Measurements from ENCODE around the gene ZC4H2.
"Not testable (repeated sequence)": the region's sequence is repeated elsewhere in the genome, so short reads cannot be mapped to it uniquely, and the experiment has no call there.

Gene ZC4H2, protein sequence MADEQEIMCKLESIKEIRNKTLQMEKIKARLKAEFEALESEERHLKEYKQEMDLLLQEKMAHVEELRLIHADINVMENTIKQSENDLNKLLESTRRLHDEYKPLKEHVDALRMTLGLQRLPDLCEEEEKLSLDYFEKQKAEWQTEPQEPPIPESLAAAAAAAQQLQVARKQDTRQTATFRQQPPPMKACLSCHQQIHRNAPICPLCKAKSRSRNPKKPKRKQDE

DNA sequence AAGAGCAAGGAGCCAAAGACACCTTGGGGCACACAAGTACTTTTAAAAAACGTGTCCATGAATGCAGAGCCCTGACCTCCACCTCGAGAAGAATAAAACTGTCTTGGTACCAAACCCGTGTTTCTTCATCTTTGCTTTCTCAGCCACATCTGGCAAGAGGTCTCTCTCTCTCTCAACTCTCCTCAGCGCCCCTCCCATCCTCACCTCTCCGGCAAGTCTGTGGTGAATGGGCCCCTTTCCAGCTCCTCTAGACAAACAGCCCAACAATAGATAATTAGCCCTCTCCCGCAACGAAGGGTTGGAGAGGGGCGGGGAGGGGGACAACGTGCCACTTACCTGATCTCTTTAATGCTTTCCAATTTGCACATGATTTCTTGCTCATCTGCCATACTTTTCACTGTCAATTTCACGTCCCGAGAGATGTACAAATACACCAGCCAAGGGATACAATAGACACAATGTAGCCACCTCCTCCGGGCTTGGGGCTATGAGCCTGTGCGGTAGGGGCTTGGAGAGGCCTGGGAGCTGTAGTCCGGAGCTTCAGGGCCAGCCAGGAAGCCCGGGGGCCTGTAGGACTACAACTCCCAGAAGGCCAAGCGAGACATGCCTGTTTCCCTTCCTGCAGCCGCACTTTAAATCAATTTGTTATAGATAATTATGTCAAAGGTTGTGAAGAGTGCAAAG lies at the start of gene ZC4H2:
ZC4H2 (minus strand) TSS at position 462 of the 684 bp plus-strand sequence; CDS start at position 389, 73 bp downstream.
- peak within 1 kb of the TSS; percentile 72 for H3K4me3 ChIP-seq (replicated peaks; ENCODE audit: low read depth, low read length)
- peak; percentile 82 for DNase-seq (ENCODE audit: low read depth)
- TF ChIP-seq CTCF (IDR thresholded peaks at IDR 0.05; ENCODE audit: low read length, missing control alignments), result no peak

GRCh38 chrX:65017451-65017850 lies 41.2 kb upstream of the ZC4H2 start:
- TF ChIP-seq CTCF (IDR thresholded peaks at IDR 0.05; ENCODE audit: low read length, missing control alignments), result no peak
- no peak overlapping the region for H3K4me3 ChIP-seq (replicated peaks; ENCODE audit: low read depth, low read length)

DNA sequence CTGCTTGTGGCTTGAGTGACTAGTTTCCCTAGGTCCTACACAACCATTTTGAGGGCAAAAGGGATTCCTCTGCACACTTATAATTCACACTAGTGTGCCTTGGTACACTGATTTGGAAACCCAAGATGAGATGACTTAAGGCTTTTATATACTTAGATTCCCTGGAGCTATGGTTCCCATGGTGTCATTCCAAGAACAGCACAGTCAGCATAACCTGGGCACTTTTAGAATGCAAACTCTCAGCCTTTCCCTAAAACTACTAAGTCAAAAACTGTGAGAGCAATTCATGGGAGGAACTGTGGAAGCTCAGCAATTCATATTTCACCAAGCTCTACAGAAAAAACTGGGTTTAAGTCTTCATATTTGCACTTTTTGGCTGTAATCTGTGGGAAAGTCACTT lies 38.0 kb upstream of the ZC4H2 start:
- H3K4me3 ChIP-seq (replicated peaks; ENCODE audit: low read depth, low read length), result no peak overlapping the region
- no peak for TF ChIP-seq CTCF (IDR thresholded peaks at IDR 0.05; ENCODE audit: low read length, missing control alignments)
- DNase-seq (ENCODE audit: low read depth), result no peak

More at GRCh38 chrX:65017451-65017850, 41.2 kb upstream of the ZC4H2 start:
- no peak for DNase-seq (ENCODE audit: low read depth)

DNA sequence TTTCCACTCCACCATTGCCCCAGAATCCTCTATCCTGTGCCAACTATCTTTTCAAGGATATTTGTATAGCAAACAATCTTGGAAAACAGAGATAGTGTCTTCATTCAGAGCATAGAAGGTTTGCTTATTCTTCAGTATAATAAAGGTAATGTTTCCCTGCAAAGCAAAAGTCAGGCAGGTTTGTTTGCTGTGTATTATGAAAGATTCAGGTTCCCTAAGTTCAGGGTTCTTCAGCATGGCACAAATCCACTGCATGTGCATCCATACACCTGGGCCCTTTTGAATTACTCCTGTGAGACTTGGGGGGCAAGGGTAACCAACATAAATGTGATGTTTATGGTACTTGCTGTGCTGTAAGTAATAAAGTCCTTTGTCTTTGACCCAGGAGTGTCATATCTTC lies 33.2 kb upstream of the ZC4H2 start:
- no peak overlapping the region for H3K4me3 ChIP-seq (replicated peaks; ENCODE audit: low read depth, low read length)
- no peak for DNase-seq (ENCODE audit: low read depth)
- TF ChIP-seq CTCF (IDR thresholded peaks at IDR 0.05; ENCODE audit: low read length, missing control alignments), result no peak

DNA sequence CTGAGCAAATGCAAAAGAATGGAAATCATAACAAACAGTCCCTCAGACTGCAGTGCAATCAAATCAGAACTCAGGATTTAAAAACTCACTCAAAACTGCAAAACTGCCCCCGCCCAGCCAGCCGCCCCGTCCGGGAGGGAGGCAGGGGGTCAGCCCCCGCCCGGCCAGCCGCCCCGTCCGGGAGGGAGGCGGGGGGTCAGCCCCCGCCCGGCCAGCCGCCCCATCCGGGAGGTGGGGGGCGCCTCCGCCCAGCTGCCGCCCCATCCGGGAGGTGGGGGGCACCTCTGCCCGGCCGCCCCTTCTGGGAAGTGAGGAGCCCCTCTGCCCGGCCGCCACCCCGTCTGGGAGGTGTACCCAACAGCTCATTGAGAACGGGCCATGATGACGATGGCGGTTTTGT lies 26.0 kb upstream of the ZC4H2 start:
- not testable (repeated sequence) for DNase-seq (ENCODE audit: low read depth); H3K4me3 ChIP-seq (replicated peaks; ENCODE audit: low read depth, low read length)

DNA sequence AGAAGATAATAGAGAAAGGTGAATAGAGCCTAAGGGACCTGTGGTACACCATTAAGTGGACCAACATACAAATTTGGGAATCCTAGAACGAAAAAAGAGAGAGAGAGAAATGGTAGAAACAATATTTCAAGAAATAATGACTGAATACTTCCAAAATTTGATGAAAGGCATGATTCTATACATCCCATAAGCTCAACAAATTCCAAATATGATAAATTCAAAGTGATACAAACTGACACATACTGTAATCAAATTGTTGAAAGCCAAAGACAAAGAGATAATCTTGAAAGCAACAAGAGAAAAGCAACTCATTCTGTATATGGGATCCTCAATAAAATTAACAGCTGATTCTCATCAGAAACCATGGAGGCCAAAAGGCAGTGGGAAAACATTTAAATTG lies 20.6 kb upstream of the ZC4H2 start:
- no peak for DNase-seq (ENCODE audit: low read depth)
- no peak for TF ChIP-seq CTCF (IDR thresholded peaks at IDR 0.05; ENCODE audit: low read length, missing control alignments)
- H3K4me3 ChIP-seq (replicated peaks; ENCODE audit: low read depth, low read length), result no peak overlapping the region

DNA sequence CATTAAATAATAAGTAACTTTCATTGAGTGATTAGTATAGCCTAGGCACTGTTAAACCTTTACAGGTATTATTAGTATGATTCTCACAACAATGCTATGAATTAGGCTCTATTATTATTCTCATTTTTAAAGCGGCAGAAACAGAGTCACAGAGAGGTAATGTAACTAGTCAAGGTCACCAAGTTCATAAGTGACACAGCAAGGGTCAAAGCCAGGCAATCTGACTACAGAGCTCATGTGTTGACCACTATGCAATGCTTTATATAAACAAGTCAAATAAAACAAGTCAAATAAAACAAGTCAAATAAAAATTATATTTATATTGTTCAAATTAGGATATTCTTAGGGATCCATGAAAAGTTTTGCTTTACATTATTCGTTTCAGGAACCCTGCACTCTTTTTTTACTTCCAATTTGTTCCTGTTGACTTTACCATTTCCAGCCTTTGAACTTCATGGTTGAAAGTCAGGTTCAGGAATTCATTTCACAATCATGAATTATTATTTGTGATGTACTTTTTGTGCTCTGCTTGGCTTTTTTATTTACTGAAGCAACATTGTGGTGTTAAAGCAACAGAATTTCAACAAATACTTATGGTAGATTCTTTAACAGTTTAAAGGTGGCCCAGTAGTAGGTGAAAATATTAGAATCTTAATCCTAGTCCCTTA lies 18.0 kb upstream of the ZC4H2 start:
- H3K4me3 ChIP-seq (replicated peaks; ENCODE audit: low read depth, low read length), result no peak overlapping the region
- DNase-seq (ENCODE audit: low read depth), result no peak
- TF ChIP-seq CTCF (IDR thresholded peaks at IDR 0.05; ENCODE audit: low read length, missing control alignments), result no peak

Data from fibroblast of pulmonary artery (primary cell).